Measurements from ENCODE around the gene EHBP1L1.
A peak's percentile ranks its signal among the peaks of the same experiment; 100 is the strongest.

Gene EHBP1L1

GRCh38 chr11:65538915-65539743 is 36.7 kb upstream of the EHBP1L1 start:
- ChIA-PET POLR2A (ENCODE audit: low non-redundant PET) (interaction anchor here (0.7 to 3.2 kb wide), 5 partner anchors 31 to 82 kb away, joined by 3 to 16 read pairs (median 8); partner anchors contain the start of genes FAM89B, PCNX3 and ZNRD2), CTCF (interaction anchor here (0.9 to 3.1 kb wide), 7 partner anchors 16 to 123 kb away, joined by 3 to 95 read pairs (median 4); partner anchors contain the start of genes FAM89B and ZNRD2)
- DNase-seq (ENCODE audit: low spot score) = no peak
- TF ChIP-seq CTCF (conservative IDR thresholded peaks at IDR 0.05; ENCODE audit: low read depth) = no peak
- H3K27ac ChIP-seq = peak overlapping the region; percentile 94

GRCh38 chr11:65539744-65540289 is 36.0 kb upstream of the EHBP1L1 start:
- DNase-seq (ENCODE audit: low spot score) = peak; percentile 80
- ChIA-PET CTCF (interaction anchor here (0.6 to 3.1 kb wide), 18 partner anchors 9 to 799 kb away, joined by 3 to 95 read pairs (median 5); partner anchors contain the start of genes FAM89B, FIBP, SCYL1 and ZNRD2), POLR2A (ENCODE audit: low non-redundant PET) (interaction anchor here (0.7 to 3.2 kb wide), 8 partner anchors 15 to 83 kb away, joined by 3 to 16 read pairs (median 4); partner anchors contain the start of genes FAM89B, PCNX3 and ZNRD2)
- peak overlapping the region; percentile 94 for H3K27ac ChIP-seq
- TF ChIP-seq CTCF (conservative IDR thresholded peaks at IDR 0.05; ENCODE audit: low read depth) = no peak

- peak; percentile 73 for TF ChIP-seq CTCF (conservative IDR thresholded peaks at IDR 0.05; ENCODE audit: low read depth)
- peak overlapping the region; percentile 94 for H3K27ac ChIP-seq
- ChIA-PET CTCF (interaction anchor here (0.6 to 3.1 kb wide), 26 partner anchors 10 to 799 kb away, joined by 3 to 95 read pairs (median 4); partner anchors contain the start of genes FAM89B, FIBP, PCNX3 and SCYL1), POLR2A (ENCODE audit: low non-redundant PET) (interaction anchor here (0.9 to 3.2 kb wide), 8 partner anchors 8 to 74 kb away, joined by 3 to 16 read pairs (median 6); partner anchors contain the start of genes FAM89B, PCNX3 and ZNRD2)
- DNase-seq (ENCODE audit: low spot score) = peak; percentile 95
Observed at GRCh38 chr11:65540290-65541092, 35.4 kb upstream of the EHBP1L1 start.

DNA sequence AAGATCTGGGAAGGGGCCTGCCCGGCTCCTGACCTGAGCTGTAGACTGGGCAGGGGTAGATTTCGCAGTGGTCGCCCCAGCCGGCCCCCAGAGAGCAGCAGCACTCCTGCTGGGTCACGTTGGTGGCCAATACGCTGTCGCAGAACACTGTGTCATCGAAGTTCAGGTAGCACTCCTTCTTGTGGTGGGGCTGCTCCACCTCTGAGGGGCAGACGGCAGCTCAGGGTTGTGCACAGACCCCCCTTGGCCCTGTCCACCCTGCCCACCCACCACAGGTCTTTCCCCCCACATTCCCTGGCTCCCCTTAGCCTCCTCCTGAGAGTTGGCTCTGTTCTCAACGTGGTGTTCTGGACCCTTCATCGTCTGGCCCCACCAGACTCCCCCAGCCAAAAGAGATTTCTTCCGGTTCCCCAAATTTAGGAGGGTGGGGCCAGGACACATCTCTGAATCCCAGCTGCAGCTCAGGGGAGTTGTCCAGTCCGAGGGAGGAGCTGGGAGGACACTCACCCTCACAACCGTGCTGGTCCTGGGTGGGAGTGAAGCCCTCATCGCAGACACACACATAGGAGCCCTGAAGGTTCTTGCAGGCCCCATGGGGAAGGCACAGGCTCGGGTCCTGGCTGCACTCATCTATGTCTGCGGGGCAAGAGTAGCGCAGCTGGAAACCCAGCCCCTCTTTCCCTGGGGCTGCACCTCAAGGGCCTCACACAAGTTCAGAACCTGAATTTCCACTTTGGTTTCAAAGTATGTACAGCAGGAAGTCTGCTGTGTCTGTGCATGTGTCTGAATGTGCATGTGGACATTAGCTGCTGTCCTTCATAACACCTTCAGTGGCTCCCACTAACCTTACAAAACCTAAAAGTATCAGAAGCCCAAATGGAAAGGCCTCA is 34.5 kb upstream of the EHBP1L1 start:
- POLR2A ChIA-PET (ENCODE audit: low non-redundant PET) = interaction anchor here (0.5 to 3.2 kb wide), 11 partner anchors 9 to 165 kb away, joined by 3 to 16 read pairs (median 4); partner anchors contain the start of genes FAM89B, PCNX3 and ZNRD2
- DNase-seq (ENCODE audit: low spot score) = no peak
- CTCF ChIA-PET = interaction anchor here (0.5 to 3.1 kb wide), 19 partner anchors 10 to 867 kb away, joined by 3 to 95 read pairs (median 5); partner anchors contain the start of genes FAM89B, PCNX3, SCYL1 and ZNRD2
- H3K27ac ChIP-seq = peak overlapping the region; percentile 94
- no peak; the same call in 1 of the 2 replicates for TF ChIP-seq CTCF (conservative IDR thresholded peaks at IDR 0.05; ENCODE audit: low read depth)

DNA sequence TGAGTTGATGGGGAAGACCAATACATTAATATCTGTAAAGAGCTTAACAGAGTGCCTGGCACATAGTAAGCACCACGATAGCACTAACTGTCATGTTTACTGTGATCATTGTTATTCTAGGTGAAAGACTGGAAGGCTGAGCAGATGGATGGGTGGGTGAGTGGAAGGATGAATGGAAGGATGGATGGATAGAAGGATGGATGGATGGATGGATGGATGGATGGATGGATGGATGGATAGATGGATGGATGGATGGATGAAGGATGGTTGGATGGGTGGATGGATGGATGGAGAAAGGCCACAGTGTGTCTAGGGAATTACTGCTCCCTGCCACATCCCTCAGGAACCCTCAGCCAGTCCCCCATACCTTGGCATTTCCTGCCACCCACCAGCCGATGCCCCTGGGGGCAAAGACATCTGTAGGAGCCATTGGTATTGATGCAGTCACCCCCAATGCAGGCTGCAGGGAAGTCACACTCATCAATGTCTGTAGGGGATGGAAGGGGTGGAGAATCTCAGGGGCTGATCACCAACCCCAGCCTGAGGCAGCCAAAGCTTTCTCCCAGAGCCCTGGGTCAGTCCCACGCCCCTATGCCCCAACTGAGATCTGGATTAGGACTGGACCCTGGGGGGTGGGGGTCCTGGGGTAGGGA is 33.0 kb upstream of the EHBP1L1 start:
- DNase-seq (ENCODE audit: low spot score) = no peak
- H3K27ac ChIP-seq = peak overlapping the region; percentile 3
- ChIA-PET POLR2A (ENCODE audit: low non-redundant PET) (interaction anchor here (0.5 to 3.2 kb wide), 2 partner anchors 23 to 29 kb away, joined by 3 to 16 read pairs; partner anchors contain the start of gene FAM89B), CTCF (no interaction called here)
- no peak for TF ChIP-seq CTCF (conservative IDR thresholded peaks at IDR 0.05; ENCODE audit: low read depth)
